Measurements from ENCODE around the gene KSR1. TPM values are rescaled to one million over a fixed set of nuclear protein-coding genes. Genes with fewer than 3 reads are reported as not detected.

Gene KSR1
- total RNA-seq, 1 donor from 2014 or later = 40.3 TPM

DNA sequence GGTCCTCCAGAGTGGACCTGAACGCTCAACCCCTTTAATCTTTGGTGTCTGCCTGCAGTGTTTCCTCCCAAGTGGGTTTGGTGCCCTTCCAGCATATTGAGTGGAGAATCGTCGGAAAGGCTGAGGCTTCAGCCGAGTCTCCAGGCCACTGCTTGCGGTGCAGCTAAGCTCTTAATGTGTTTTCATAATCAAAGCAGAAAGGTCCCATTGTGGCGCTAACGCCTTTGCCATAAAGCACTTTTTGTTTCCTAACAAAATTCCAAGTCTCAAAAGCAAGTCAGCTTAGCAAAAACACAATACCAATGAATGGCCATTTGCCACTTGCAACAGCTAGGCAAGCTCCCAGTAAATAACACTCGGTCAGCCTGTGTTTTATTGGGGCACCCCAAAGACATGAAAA, 57.6 kb downstream of the KSR1 start:
- intact Hi-C loops (cut with DNase I) = no loop called here
- Histone ChIP-seq H3K4me3 (no peak overlapping the region), H3K36me3 (no peaks in the 10 kb centered on the region), H3K27ac (no peak overlapping the region), H3K9me3 (no peaks in the 10 kb centered on the region), H3K27me3 (no peaks in the 10 kb centered on the region), H3K4me1 (peaks cover 28% of the 10 kb centered on the region)
- DNase-seq (ENCODE audit: extremely low spot score in 2 of 2) = no peak
- no peak for TF ChIP-seq POLR2A (IDR thresholded peaks at IDR 0.05)
- TF ChIP-seq POLR2AphosphoS5 (IDR thresholded peaks at IDR 0.05; ENCODE audit: insufficient read depth in 1 of 2, low read depth in 1 of 2) = no peak

DNA sequence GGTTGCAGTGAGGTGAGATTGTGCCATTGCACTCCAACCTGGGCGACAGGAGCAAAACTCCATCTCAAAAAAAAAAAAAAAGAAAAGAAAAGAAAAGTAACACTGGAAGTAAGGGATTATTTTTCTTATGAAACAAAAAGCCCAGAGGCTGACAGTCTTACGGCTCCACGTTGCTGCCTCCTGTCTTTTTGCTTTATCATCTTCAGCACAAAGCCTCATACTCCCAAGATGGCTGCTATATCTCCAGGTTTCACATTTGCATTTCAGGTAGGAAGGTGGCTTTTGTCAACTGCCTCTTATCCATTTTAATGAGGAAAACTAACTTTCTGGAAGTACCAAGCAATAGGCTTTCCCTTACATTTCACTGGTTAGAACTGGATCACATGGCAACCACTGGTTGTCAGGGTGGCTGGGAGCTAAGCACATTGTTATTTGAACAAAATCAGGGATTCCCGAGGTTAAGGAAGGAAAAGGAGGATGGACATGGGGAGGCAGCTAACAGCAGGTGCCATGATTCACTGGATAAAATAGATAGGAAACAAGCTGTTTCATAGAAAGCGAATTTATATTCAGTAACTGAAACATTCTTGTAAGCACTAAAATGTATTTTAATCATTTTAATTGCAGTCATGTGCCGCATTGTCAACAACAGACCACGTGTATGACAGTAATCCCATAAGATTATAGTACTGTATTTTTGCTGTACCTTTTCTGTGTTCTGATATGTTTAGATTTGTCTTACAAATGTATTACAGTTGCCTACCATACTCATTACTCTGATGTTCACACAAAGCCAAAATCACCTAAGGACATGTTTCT, 58.6 kb downstream of the KSR1 start:
- Histone ChIP-seq H3K9me3 (no peaks in the 10 kb centered on the region), H3K36me3 (no peaks in the 10 kb centered on the region), H3K27ac (no peak overlapping the region), H3K27me3 (no peaks in the 10 kb centered on the region), H3K4me3 (no peak overlapping the region), H3K4me1 (peaks cover 32% of the 10 kb centered on the region)
- TF ChIP-seq POLR2A (IDR thresholded peaks at IDR 0.05) (no peak), POLR2AphosphoS5 (IDR thresholded peaks at IDR 0.05; ENCODE audit: insufficient read depth in 1 of 2, low read depth in 1 of 2) (no peak)
- TF ChIP-seq, protein P1, sequence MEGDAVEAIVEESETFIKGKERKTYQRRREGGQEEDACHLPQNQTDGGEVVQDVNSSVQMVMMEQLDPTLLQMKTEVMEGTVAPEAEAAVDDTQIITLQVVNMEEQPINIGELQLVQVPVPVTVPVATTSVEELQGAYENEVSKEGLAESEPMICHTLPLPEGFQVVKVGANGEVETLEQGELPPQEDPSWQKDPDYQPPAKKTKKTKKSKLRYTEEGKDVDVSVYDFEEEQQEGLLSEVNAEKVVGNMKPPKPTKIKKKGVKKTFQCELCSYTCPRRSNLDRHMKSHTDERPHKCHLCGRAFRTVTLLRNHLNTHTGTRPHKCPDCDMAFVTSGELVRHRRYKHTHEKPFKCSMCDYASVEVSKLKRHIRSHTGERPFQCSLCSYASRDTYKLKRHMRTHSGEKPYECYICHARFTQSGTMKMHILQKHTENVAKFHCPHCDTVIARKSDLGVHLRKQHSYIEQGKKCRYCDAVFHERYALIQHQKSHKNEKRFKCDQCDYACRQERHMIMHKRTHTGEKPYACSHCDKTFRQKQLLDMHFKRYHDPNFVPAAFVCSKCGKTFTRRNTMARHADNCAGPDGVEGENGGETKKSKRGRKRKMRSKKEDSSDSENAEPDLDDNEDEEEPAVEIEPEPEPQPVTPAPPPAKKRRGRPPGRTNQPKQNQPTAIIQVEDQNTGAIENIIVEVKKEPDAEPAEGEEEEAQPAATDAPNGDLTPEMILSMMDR (IDR thresholded peaks at IDR 0.05) = no peak
- DNase-seq (ENCODE audit: extremely low spot score in 2 of 2) = no peak
- intact Hi-C loops (cut with DNase I) = no loop called here

DNA sequence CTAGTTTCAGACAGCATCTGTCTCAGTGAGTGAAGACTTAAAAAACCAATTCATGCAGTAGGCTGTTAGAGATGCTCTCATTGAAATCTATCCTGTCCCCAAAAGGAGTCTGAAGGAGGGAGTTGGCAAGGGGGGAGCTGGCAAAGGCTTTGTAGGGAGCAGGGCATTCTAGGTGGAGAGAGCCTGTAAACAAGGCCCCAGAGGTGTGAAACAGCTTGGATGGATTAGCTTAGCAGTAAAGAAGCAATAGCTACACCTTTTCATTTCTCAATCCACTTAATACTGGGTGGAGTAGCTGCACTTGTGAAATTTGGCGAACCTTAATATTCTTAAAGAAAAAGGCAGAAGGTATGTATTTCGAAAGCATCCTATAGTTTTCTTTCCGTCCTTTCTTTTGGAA, 61.8 kb downstream of the KSR1 start:
- DNase-seq (ENCODE audit: extremely low spot score in 2 of 2) = no peak
- TF ChIP-seq POLR2AphosphoS5 (IDR thresholded peaks at IDR 0.05; ENCODE audit: insufficient read depth in 1 of 2, low read depth in 1 of 2) = no peak
- TF ChIP-seq, protein P1 (IDR thresholded peaks at IDR 0.05) = no peak
- no peak for TF ChIP-seq POLR2A (IDR thresholded peaks at IDR 0.05)
- H3K36me3 ChIP-seq = no peaks in the 10 kb centered on the region
- intact Hi-C loops (cut with DNase I) = no loop called here
- no peak overlapping the region for H3K4me3 ChIP-seq
- no peaks in the 10 kb centered on the region for H3K27me3 ChIP-seq
- H3K4me1 ChIP-seq = peaks cover 48% of the 10 kb centered on the region
- H3K9me3 ChIP-seq = no peaks in the 10 kb centered on the region
- H3K27ac ChIP-seq = no peak overlapping the region

DNA sequence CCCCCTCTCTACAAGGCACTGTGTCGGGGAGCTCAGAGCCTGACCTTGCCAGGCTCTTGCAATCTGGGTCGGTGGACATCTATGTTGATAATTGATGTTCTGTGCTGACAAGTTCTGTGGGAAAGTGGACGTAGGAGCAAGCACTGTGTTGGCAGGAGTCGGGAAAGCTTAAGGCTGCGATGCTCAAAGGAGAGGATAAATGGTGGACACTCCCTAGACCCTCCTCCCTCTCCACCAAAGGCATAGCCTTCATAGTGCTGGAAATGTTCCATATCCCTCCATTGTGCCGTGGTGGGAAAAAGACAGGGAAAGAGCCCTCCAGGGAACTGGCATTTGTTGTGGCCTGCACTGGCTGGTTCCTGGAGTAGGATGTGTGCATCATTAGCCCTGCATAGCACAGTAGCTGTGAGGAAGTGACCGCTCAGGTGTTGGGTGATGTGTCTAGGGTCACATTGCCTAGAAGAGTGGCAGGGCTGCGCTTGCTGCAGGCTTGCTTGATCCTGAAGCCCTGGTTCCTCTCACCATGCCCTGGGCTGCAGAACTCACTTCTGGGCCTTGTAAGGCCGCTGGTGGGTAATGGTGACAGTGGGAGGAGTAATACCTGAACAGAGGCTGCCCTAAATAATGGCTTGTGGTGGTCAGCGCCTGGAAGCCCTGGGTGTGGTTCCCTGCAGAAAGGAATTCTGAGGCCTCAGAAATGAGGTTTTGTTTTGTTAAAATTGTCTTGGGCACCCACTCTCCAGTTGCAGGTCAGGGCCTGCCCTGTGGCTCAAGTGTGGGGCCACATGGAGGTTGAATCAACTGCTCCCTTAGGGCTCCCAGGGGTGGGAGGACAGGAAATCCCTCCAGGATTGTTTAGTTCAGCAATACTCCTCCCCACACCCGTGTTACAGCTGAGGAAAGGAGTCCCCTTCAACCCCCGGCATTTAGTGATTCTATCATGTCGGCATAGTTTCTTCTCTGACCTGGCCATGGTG, 62.6 kb downstream of the KSR1 start:
- no peak for DNase-seq (ENCODE audit: extremely low spot score in 2 of 2)
- Histone ChIP-seq H3K36me3 (no peaks in the 10 kb centered on the region), H3K9me3 (no peaks in the 10 kb centered on the region), H3K27me3 (no peaks in the 10 kb centered on the region), H3K4me1 (peaks cover 45% of the 10 kb centered on the region), H3K4me3 (no peak overlapping the region), H3K27ac (no peak overlapping the region)
- TF ChIP-seq POLR2A (IDR thresholded peaks at IDR 0.05) (no peak), POLR2AphosphoS5 (IDR thresholded peaks at IDR 0.05; ENCODE audit: insufficient read depth in 1 of 2, low read depth in 1 of 2) (no peak)
- TF ChIP-seq, protein P1 (IDR thresholded peaks at IDR 0.05) = no peak
- intact Hi-C loops (cut with DNase I) = no loop called here

DNA sequence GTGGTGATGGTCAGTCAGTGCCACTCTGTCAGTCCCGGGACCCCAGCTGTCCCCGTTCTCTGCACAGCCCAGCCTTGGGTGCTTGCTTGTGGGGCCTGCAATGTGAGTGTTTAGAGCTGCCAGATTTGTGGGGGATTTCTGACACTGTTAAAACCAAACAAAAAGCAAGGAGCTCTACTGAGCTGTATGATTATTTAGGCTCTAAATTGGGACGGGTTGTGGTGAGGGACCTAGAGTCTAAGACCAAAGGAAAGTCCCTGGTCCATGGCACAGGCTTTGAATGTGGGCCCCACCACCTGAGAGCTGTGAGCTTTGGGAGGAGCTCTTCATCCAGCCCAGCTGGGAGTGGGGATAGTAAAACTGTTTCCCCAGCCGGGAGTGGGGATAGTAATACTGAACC, 63.3 kb downstream of the KSR1 start:
- no peak for DNase-seq (ENCODE audit: extremely low spot score in 2 of 2)
- Histone ChIP-seq H3K9me3 (no peaks in the 10 kb centered on the region), H3K27me3 (no peaks in the 10 kb centered on the region), H3K36me3 (no peaks in the 10 kb centered on the region), H3K27ac (no peak overlapping the region), H3K4me3 (no peak overlapping the region), H3K4me1 (peaks cover 45% of the 10 kb centered on the region)
- no peak for TF ChIP-seq POLR2AphosphoS5 (IDR thresholded peaks at IDR 0.05; ENCODE audit: insufficient read depth in 1 of 2, low read depth in 1 of 2)
- TF ChIP-seq, protein P1 (IDR thresholded peaks at IDR 0.05) = no peak
- no peak for TF ChIP-seq POLR2A (IDR thresholded peaks at IDR 0.05)
- intact Hi-C loops (cut with DNase I) = no loop called here

Data from vagina (tissue), 2 donors.